ENCODE results near the gene HOMER3.
"Not testable (repeated sequence)": the region's sequence is repeated elsewhere in the genome, so short reads cannot be mapped to it uniquely, and the experiment has no call there.

The HOMER3 gene

GRCh38 chr19:18922228-18922985 lies 18.6 kb downstream of the HOMER3 start:
- DNase-seq: no peak

GRCh38 chr19:18921593-18921992 lies 19.4 kb downstream of the HOMER3 start:
- DNase-seq: no peak

GRCh38 chr19:18920400-18920799 lies 20.6 kb downstream of the HOMER3 start:
- no peak for DNase-seq

GRCh38 chr19:18919900-18920214 lies 21.2 kb downstream of the HOMER3 start:
- DNase-seq: no peak

GRCh38 chr19:18919086-18919899 lies 21.7 kb downstream of the HOMER3 start, which contains the start of the genes COPE and DDX49:
Gene COPE (minus strand): TSS chr19:18919387. CDS start chr19:18919348, 39 bp downstream.
Gene DDX49 (plus strand): TSS chr19:18919715. CDS start chr19:18919742, 27 bp downstream.
- DNase-seq: peak; percentile 100

- DNase-seq: not testable (repeated sequence)
These were observed 23.4 kb downstream of the HOMER3 start for GRCh38 chr19:18917593-18917992.

GRCh38 chr19:18915639-18916038 lies 25.4 kb downstream of the HOMER3 start:
- peak; percentile 36 for DNase-seq

GRCh38 chr19:18913466-18913865 lies 27.6 kb downstream of the HOMER3 start:
- no peak for DNase-seq

- DNase-seq: no peak
These were observed 28.1 kb downstream of the HOMER3 start for GRCh38 chr19:18912933-18913332.

GRCh38 chr19:18910801-18911436 lies 30.1 kb downstream of the HOMER3 start:
- DNase-seq: no peak

GRCh38 chr19:18910010-18910409 lies 31.0 kb downstream of the HOMER3 start:
- DNase-seq: no peak

- no peak for DNase-seq
These were observed 31.9 kb downstream of the HOMER3 start for GRCh38 chr19:18908917-18909619.

- DNase-seq: no peak
These were observed 34.2 kb downstream of the HOMER3 start for GRCh38 chr19:18906605-18907519.

GRCh38 chr19:18905513-18906236 lies 35.3 kb downstream of the HOMER3 start:
- DNase-seq: no peak

- DNase-seq: no peak
These were observed 36.0 kb downstream of the HOMER3 start for GRCh38 chr19:18905058-18905456.

GRCh38 chr19:18904334-18905057 lies 36.5 kb downstream of the HOMER3 start:
- DNase-seq: no peak

GRCh38 chr19:18903156-18904037 lies 37.6 kb downstream of the HOMER3 start:
- DNase-seq: no peak

GRCh38 chr19:18902519-18902918 lies 38.5 kb downstream of the HOMER3 start:
- not testable (repeated sequence) for DNase-seq

GRCh38 chr19:18901491-18901890 lies 39.5 kb downstream of the HOMER3 start:
- DNase-seq: no peak
